ENCODE measurements around the gene NMNAT2. TPM values are rescaled to one million over a fixed set of nuclear protein-coding genes. Genes with fewer than 3 reads are reported as not detected.

Gene NMNAT2
- total and polyA plus RNA-seq, 4 donors = 0.10 to 1.1 (median 0.94) TPM

DNA sequence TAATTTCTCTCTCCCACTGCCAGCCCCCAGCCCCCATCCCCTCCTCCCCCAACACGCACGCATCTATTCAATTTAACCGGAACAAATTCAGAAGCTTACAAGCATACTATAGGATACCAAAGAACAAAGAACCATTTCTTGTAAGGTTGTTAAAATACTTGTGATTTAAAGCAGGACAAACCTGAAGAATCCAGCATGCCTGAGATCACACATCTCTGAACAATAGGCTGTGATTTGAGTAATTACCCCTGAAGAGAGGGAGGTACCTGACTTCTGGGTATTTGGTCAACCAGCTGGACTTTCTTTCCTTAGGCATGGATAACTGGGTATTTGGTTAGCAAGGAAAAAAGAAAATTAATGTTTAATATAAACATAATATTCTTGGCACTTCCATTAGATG, 105.1 kb downstream of the NMNAT2 start:
- no peak for ATAC-seq (ENCODE audit: insufficient read depth, low FRiP score)
- Histone ChIP-seq H3K9ac (ENCODE audit: insufficient read depth in 1 of 2, low read length in 2 of 2) (no peak overlapping the region), H3K4me3 (no peak overlapping the region), H3K27ac (ENCODE audit: low read depth in 1 of 2, low read length in 1 of 2) (no peak overlapping the region), H3K27me3 (ENCODE audit: control insufficient read depth in 3 of 3, insufficient read depth in 3 of 3, low read length in 2 of 3) (no peaks in the 10 kb centered on the region), H3K36me3 (ENCODE audit: control insufficient read depth in 4 of 4, insufficient read depth in 4 of 4, low read length in 4 of 4) (no peaks in the 10 kb centered on the region), H3K4me1 (ENCODE audit: control insufficient read depth in 5 of 5, insufficient read depth in 5 of 5, low read length in 5 of 5) (peaks cover 0 to 12% (median 3%) of the 10 kb centered on the region in 5 donors), H3K9me3 (ENCODE audit: control insufficient read depth in 4 of 4, insufficient read depth in 3 of 4, low read length in 3 of 4) (no peaks in the 10 kb centered on the region)
- no peak for DNase-seq
- 93 to 99% methylated on average over 3 of the region's 3 CpGs for WGBS, 2 donors
- TF ChIP-seq, protein P1, sequence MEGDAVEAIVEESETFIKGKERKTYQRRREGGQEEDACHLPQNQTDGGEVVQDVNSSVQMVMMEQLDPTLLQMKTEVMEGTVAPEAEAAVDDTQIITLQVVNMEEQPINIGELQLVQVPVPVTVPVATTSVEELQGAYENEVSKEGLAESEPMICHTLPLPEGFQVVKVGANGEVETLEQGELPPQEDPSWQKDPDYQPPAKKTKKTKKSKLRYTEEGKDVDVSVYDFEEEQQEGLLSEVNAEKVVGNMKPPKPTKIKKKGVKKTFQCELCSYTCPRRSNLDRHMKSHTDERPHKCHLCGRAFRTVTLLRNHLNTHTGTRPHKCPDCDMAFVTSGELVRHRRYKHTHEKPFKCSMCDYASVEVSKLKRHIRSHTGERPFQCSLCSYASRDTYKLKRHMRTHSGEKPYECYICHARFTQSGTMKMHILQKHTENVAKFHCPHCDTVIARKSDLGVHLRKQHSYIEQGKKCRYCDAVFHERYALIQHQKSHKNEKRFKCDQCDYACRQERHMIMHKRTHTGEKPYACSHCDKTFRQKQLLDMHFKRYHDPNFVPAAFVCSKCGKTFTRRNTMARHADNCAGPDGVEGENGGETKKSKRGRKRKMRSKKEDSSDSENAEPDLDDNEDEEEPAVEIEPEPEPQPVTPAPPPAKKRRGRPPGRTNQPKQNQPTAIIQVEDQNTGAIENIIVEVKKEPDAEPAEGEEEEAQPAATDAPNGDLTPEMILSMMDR (IDR thresholded peaks at IDR 0.05; ENCODE audit: control extremely low read depth, extremely low read depth) = no peak

DNA sequence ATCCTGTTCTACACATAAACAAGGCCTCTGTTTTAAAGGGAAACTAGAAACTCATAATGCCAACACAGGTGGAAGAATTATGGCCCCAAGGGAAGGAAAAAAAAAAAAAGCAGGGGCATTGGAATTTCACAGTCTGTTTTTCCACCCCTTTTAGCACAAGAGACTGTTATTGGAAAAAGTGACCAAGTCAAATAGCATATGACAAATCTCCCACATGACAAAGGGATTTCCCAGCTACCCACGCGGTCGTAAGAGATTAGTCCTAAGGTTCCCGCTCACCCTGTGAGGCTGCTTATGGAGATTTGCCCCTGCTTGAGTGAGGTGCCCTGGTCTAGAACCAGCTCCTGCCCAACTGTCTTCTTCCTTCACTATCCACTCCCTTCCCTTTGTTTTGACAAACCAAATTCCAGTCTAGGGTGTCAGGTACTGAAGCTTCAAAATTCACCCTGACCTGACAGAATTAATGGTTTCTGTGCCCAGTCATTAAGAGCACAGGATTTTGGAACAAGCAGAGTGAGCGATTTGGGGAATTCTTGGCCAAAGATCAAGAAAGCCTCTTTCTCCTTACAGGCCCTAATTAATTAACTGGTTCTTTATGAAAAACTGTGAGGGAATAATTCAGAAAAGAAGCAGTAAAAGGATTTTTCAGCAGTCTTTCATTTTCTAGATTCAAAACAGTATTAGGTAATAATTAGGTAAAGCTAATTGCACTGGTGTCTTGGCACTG, 107.3 kb downstream of the NMNAT2 start:
- no peak overlapping the region for H3K9ac ChIP-seq (ENCODE audit: insufficient read depth in 1 of 2, low read length in 2 of 2)
- DNase-seq = no peak
- TF ChIP-seq, protein P1 (IDR thresholded peaks at IDR 0.05; ENCODE audit: control extremely low read depth, extremely low read depth) = no peak

DNA sequence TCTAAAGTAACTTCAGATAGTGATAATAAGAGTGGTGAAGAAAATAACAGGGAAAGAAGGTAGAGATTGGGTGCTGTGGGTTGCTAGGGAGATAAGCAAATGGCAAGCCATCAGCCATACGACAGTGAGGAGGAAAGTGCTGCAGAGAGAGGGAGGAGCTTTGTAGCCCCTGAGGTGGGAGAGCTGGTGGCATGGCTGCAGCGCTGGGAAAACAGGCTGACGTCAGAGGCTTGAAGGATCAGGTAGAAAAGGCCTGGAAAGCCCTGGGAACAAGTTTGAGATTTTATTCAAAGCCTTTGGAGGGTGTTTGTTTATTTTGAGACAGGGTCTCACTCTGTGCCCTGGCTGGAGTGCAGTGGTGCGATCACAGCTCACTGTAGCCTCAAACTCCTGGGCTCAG, 109.5 kb downstream of the NMNAT2 start:
- no peaks in the 10 kb centered on the region for H3K27me3 ChIP-seq (ENCODE audit: control insufficient read depth in 3 of 3, insufficient read depth in 3 of 3, low read length in 2 of 3)
- no peak overlapping the region for H3K27ac ChIP-seq (ENCODE audit: low read depth in 1 of 2, low read length in 1 of 2)
- H3K36me3 ChIP-seq (ENCODE audit: control insufficient read depth in 4 of 4, insufficient read depth in 4 of 4, low read length in 4 of 4) = no peaks in the 10 kb centered on the region
- H3K4me1 ChIP-seq (ENCODE audit: control insufficient read depth in 5 of 5, insufficient read depth in 5 of 5, low read length in 5 of 5) = peaks cover 0 to 19% (median 2%) of the 10 kb centered on the region in 5 donors
- no peak overlapping the region for H3K9ac ChIP-seq (ENCODE audit: insufficient read depth in 1 of 2, low read length in 2 of 2)
- H3K9me3 ChIP-seq (ENCODE audit: control insufficient read depth in 4 of 4, insufficient read depth in 3 of 4, low read length in 3 of 4) = no peaks in the 10 kb centered on the region
- TF ChIP-seq, protein P1 (IDR thresholded peaks at IDR 0.05; ENCODE audit: control extremely low read depth, extremely low read depth) = no peak
- no peak for DNase-seq
- no peak for ATAC-seq (ENCODE audit: insufficient read depth, low FRiP score)
- 91 to 96% methylated on average over 4 of the region's 4 CpGs for WGBS, 2 donors
- H3K4me3 ChIP-seq = no peak overlapping the region

More for the DNA sequence above, 107.3 kb downstream of the NMNAT2 start:
- H3K27ac ChIP-seq (ENCODE audit: low read depth in 1 of 2, low read length in 1 of 2) = no peak overlapping the region
- no peak for ATAC-seq (ENCODE audit: insufficient read depth, low FRiP score)
- H3K36me3 ChIP-seq (ENCODE audit: control insufficient read depth in 4 of 4, insufficient read depth in 4 of 4, low read length in 4 of 4) = no peaks in the 10 kb centered on the region
- peaks cover 0 to 14% (median 1%) of the 10 kb centered on the region in 5 donors for H3K4me1 ChIP-seq (ENCODE audit: control insufficient read depth in 5 of 5, insufficient read depth in 5 of 5, low read length in 5 of 5)
- no peak overlapping the region for H3K4me3 ChIP-seq
- WGBS, 2 donors = 82 to 84% methylated on average over 5 of the region's 5 CpGs
- no peaks in the 10 kb centered on the region for H3K9me3 ChIP-seq (ENCODE audit: control insufficient read depth in 4 of 4, insufficient read depth in 3 of 4, low read length in 3 of 4)
- no peaks in the 10 kb centered on the region for H3K27me3 ChIP-seq (ENCODE audit: control insufficient read depth in 3 of 3, insufficient read depth in 3 of 3, low read length in 2 of 3)

Data from lung (tissue), 12 donors.